Measurements from ENCODE around the gene TAF10. TPM values are rescaled to one million over a fixed set of nuclear protein-coding genes. Genes with fewer than 3 reads are reported as not detected.

Gene TAF10
- total RNA-seq, 2 experiments from 2014 or later, result 154 to 164 TPM

DNA sequence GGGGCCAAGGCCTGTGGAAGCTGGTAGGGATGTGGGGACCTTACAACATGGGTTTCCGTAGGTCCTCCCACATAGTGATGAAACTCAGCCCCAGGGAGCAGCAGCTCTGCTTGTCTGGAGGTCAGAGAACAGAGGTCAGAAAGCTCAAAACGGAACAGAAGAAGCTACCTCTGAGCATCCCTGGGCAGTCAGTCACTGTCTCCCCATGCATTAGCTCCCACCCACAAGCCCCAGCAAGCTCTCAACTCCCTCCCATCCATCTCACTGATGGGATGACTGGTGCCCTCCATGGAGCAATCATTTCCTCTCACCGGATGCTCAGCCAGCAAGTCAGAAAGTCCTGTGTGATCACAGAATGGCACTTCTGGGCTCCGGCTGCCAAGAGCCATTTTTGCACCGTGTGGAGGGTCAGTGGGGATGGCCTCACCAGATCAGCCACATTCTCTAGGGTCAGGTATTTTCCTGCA is 5.3 kb upstream of the TAF10 start:
- Mint-ChIP-seq H3K27ac (no peak overlapping the region), H3K27me3 (no peaks in the 10 kb centered on the region), H3K9me3 (no peaks in the 10 kb centered on the region), H3K4me1 (ENCODE audit: low read depth) (peaks cover 8% of the 10 kb centered on the region), H3K36me3 (ENCODE audit: low read depth) (peaks cover 9% of the 10 kb centered on the region), H3K4me3 (no peak overlapping the region)
- H3K27ac ChIP-seq (ENCODE audit: low read depth in 1 of 2, low read length in 2 of 2), result no peak overlapping the region
- DNase-seq (peak in 2 of 14 experiments; percentile 44 to 59), ATAC-seq (ENCODE audit: poor library complexity) (no peak)
- H3K27me3 ChIP-seq (ENCODE audit: control insufficient read depth in 1 of 2, insufficient read depth in 2 of 2, low read length in 2 of 2), result no peaks in the 10 kb centered on the region
- TF ChIP-seq CTCF (IDR thresholded peaks at IDR 0.05), result no peak
- intact Hi-C loops (cut with DNase I, micrococcal nuclease), result loop anchor here in 1 of 2 experiments (5.0 to 10.0 kb wide), 3 partner anchors 135 to 383 kb away; partner anchors contain the start of genes APBB1, ARFIP2, CNGA4 and FHIP1B
- peaks cover 33% of the 10 kb centered on the region for H3K36me3 ChIP-seq (ENCODE audit: insufficient read depth, low read length)
- ChIA-PET POLR2A (interaction anchor here (1.2 to 4.4 kb wide), 10 partner anchors 10 to 136 kb away, joined by 3 to 52 read pairs (median 17); partner anchors contain the start of genes ARFIP2, ILK, MRPL17 and RRP8), CTCF (interaction anchor here (0.6 to 4.0 kb wide), 8 partner anchors 10 to 133 kb away, joined by 3 to 30 read pairs (median 4); partner anchors contain the start of genes ILK and MRPL17)
- no peaks in the 10 kb centered on the region for H3K9me3 ChIP-seq (ENCODE audit: control insufficient read depth in 1 of 2, insufficient read depth in 1 of 2, low read length in 2 of 2)
- H3K4me3 ChIP-seq (ENCODE audit: low read length), result peak overlapping the region; percentile 85
- peaks cover 41% of the 10 kb centered on the region for H3K4me1 ChIP-seq (ENCODE audit: insufficient read depth, low read length)

GRCh38 chr11:6616596-6617250 is 4.7 kb upstream of the TAF10 start:
- H3K4me3 Mint-ChIP-seq, result no peak overlapping the region
- Histone ChIP-seq H3K36me3 (ENCODE audit: insufficient read depth, low read length) (peaks cover 33% of the 10 kb centered on the region), H3K27ac (ENCODE audit: low read depth in 1 of 2, low read length in 2 of 2) (no peak overlapping the region), H3K4me1 (ENCODE audit: insufficient read depth, low read length) (peaks cover 42% of the 10 kb centered on the region), H3K4me3 (ENCODE audit: low read length) (no peak overlapping the region), H3K27me3 (ENCODE audit: control insufficient read depth in 1 of 2, insufficient read depth in 2 of 2, low read length in 2 of 2) (no peaks in the 10 kb centered on the region), H3K9me3 (ENCODE audit: control insufficient read depth in 1 of 2, insufficient read depth in 1 of 2, low read length in 2 of 2) (no peaks in the 10 kb centered on the region)
- peaks cover 8% of the 10 kb centered on the region for H3K4me1 Mint-ChIP-seq (ENCODE audit: low read depth)
- H3K27me3 Mint-ChIP-seq, result no peaks in the 10 kb centered on the region
- ChIA-PET POLR2A (interaction anchor here (1.2 to 3.4 kb wide), 2 partner anchors 67 kb away, joined by 3 to 52 read pairs; partner anchors contain the start of gene MRPL17), CTCF (interaction anchor here (1.3 to 3.3 kb wide), 2 partner anchors 66 kb away, joined by 3 to 30 read pairs; partner anchors contain the start of gene MRPL17)
- no peak for DNase-seq
- H3K36me3 Mint-ChIP-seq (ENCODE audit: low read depth), result peaks cover 9% of the 10 kb centered on the region
- no peaks in the 10 kb centered on the region for H3K9me3 Mint-ChIP-seq
- TF ChIP-seq CTCF (IDR thresholded peaks at IDR 0.05), result no peak
- no peak overlapping the region for H3K27ac Mint-ChIP-seq
- ATAC-seq (ENCODE audit: poor library complexity), result no peak
- intact Hi-C loops (cut with DNase I, micrococcal nuclease), result loop anchor here in 1 of 2 experiments (5.0 to 10.0 kb wide), 3 partner anchors 134 to 382 kb away; partner anchors contain the start of genes APBB1, ARFIP2, CNGA4 and FHIP1B

DNA sequence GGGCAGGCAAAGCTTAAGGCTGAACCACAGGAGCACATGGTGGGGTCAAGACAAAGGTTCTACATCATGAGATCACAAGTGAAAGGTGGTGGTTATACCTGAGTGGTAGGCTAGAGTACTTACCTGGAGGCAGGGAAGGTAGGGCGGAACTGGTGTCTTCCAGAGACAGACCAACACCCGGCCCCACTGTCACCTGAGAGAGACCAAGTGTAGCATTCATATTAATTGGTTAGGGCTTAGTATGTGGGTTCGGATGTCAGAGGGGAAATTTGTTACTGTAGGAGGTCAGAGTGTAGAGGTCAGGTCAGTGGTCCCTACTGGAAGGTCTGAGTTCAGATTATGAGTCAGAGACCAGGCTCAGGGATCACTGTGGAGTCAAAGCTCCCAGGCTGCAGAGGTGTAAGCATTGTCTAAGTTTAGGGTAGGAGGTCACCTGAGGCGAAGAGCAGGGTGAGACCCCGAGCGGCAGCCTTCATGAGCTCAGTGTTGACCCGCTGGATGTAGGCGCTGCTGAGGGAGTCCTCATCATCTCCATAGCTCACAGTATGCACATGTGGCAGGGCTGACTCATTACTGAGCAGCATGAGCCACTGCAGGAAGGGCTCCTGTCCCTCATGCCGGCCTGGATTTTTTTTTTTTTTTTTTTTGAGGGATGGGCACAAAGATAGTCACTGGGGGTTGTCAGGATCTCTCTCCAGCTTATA is 4.0 kb upstream of the TAF10 start:
- no peaks in the 10 kb centered on the region for H3K27me3 Mint-ChIP-seq
- peak overlapping the region; percentile 50 for H3K27ac Mint-ChIP-seq
- intact Hi-C loops (cut with DNase I, micrococcal nuclease), result loop anchor here (2.0 to 10.0 kb wide), 4 partner anchors 39 to 381 kb away; partner anchors contain the start of genes APBB1 (in 1 of the 2), ARFIP2 (in 1 of the 2), CNGA4 (in 1 of the 2) and DCHS1 (in 1 of the 2)
- ATAC-seq (ENCODE audit: poor library complexity), result no peak
- peak overlapping the region; percentile 53 for H3K4me3 Mint-ChIP-seq
- Histone ChIP-seq H3K27me3 (ENCODE audit: control insufficient read depth in 1 of 2, insufficient read depth in 2 of 2, low read length in 2 of 2) (no peaks in the 10 kb centered on the region), H3K27ac (ENCODE audit: low read depth in 1 of 2, low read length in 2 of 2) (no peak overlapping the region), H3K4me3 (ENCODE audit: low read length) (no peak overlapping the region), H3K4me1 (ENCODE audit: insufficient read depth, low read length) (peaks cover 49% of the 10 kb centered on the region), H3K36me3 (ENCODE audit: insufficient read depth, low read length) (peaks cover 36% of the 10 kb centered on the region), H3K9me3 (ENCODE audit: control insufficient read depth in 1 of 2, insufficient read depth in 1 of 2, low read length in 2 of 2) (no peaks in the 10 kb centered on the region)
- TF ChIP-seq CTCF (IDR thresholded peaks at IDR 0.05), result no peak
- no peak for DNase-seq
- ChIA-PET POLR2A (interaction anchor here (1.2 kb wide), 1 partner anchor 67 kb away, joined by 3 read pairs; the partner anchor contains the start of gene MRPL17), CTCF (interaction anchor here (1.1 to 1.3 kb wide), 2 partner anchors 12 to 67 kb away, joined by 3 read pairs; partner anchors contain the start of gene MRPL17)
- H3K4me1 Mint-ChIP-seq (ENCODE audit: low read depth), result peaks cover 15% of the 10 kb centered on the region
- no peaks in the 10 kb centered on the region for H3K9me3 Mint-ChIP-seq
- H3K36me3 Mint-ChIP-seq (ENCODE audit: low read depth), result peaks cover 15% of the 10 kb centered on the region

Data from CD4-positive, alpha-beta T cell (primary cell).